HG02884 (cell line): Measurements from ENCODE around the gene TCEA2.

Experiments
- ATAC-seq: cut with Tn5 transposase; IDR thresholded peaks from one replicate; pipeline ENCODE4 v1.9.1; 2021; ENCODE audit warnings: mild to moderate bottlenecking, moderate library complexity; ENCODE audit not compliant: unreplicated experiment

TCEA2 gene

DNA sequence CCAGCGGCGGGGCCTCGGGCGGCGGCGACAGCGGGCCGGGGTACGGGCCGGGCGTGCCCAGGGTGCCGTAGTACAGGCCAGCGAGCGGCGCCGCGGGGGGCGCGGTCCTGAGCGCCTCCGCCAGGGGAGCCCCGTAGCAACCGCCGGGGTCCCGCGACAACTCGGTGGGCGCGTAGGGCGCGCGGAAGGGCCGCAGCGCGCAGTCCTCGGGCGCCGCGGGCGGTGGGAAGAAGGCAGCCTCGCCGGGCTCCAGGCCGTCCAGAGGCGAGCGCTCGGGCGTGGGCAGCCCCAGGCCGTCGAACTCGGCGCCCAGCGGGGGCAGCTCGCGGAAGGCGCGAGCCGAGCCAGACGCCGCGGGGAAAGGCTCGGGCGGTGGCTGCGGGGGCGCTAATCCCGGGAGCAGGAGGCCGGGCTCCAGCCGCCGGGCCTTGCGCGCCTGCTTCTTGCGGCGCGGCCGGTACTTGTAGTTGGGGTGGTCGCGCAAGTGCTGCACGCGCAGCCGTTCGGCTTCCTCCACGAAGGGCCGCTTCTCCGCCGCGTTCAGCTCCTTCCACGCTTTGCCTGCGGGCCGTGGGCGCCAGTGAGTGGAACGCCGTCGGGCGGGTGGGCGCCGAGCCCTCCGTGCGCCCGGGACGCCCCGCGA, 14.5 kb upstream of the TCEA2 start:
- ATAC-seq: no peak

- ATAC-seq: no peak
Measured at GRCh38 chr20:64049060-64049877, 13.7 kb upstream of the TCEA2 start, which contains the start of gene SOX18. Gene SOX18, minus strand, starts transcription at chr20:64049639. Its CDS starts 123 bp downstream, at chr20:64049516.

- no peak for ATAC-seq
Measured at GRCh38 chr20:64049878-64050260, 13.1 kb upstream of the TCEA2 start.

- ATAC-seq: no peak
Measured at GRCh38 chr20:64050261-64051032, 12.6 kb upstream of the TCEA2 start.

DNA sequence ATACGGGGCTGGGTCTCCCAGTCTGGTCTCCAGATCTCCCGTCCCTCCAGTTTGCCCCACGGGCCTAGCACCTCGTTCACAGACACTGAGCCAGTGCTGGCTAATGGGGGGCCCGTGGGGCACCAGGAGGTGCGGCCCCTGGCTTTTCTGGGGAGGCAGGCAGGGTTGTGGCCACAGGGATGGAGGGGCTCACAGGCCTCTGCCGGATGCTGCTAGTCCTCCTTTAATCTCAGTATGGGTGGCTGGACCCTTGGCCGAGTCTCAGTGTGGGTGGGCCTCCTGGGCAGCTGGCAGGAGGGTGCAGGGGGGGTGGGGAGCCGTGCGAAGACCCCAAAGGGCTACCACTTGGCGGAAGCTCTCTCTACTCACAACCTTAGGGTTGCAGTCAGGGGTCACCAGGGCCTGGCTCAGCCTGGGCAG, 12.0 kb upstream of the TCEA2 start:
- ATAC-seq: no peak

GRCh38 chr20:64051561-64052325, 11.3 kb upstream of the TCEA2 start:
- no peak for ATAC-seq

GRCh38 chr20:64052326-64052722, 10.7 kb upstream of the TCEA2 start:
- ATAC-seq: no peak

DNA sequence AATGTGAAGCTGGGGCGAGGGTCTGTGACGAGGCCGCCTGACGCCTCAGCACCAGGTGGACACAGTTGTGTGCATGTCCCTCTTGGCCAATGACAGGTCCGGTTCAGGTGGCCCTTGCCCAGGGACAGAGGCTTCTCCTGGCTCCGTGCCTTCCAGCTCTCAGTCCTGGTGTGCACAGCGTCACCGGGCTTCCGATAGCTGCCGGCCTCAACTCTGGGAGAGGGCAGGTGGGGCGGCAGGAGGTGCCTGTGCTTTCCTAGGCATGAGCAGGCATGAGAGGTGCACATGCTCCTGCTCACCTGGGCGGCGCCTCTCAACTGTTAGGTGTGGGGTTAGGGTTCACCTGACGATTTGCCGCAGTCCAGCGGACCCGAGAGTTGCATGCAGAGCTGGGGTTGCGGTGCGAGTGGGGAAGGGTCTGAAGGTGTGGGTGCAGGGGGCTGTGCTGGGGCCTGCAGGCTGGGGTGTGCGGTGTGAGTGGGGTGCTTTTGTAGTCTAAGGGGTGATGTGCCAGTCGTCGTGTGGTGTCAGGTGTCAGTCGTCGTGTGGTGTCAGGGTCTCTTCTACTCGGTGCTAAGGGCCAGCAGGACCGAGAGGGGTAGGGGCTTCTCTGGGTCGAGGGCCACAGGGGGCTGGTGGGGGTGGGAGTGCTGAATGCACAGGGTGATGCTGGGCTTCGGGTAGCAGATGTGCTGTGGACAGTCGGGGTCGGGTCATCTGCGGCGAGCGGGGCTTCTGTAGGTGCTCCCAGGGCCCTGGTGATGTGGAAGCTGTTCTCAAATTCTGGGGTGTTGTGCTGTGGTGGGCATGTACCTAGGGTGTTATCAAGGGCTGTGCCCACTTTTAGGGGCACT, 9.8 kb upstream of the TCEA2 start:
- no peak for ATAC-seq

DNA sequence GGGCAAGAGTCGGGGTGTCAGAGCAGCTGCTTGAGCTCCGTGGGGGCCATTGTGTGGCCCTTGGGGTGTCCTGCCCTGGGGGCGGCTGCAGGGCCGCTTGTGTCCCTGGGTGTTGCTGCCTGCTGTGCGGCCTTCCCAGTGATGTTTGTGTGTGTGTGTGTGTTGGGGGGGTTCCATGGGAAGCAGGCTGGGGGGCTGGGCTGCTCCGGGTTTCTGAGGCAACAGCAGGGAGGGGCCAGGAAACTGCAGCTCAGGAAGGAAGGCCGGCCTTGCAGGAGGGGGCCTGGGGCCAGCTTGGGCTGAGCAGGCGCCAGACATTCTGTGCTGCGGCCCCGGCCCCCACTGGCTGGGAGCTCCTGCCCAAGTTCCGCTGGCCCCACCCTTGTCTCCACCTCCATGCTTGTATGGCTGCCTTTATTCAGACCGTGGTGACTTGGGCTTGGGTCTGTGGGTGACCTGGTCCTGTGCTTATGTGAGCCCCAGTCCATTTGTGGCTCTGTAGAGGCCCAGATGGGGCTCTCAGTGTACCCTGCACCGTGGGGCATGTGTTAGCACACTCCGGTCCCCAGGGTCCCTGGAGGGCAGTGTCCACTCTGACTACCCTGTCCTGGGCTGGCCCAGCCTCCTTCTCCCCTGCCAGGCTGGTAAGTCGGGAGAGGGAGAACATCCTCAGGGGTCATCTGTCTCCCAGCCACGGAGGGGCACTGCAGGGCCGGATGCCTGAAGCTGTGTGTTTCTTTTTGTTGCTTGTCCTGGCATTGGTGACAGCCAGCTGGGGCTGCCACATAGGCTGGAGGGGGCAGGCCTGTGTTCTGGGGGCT, 8.9 kb upstream of the TCEA2 start:
- no peak for ATAC-seq

- ATAC-seq: no peak
Measured at GRCh38 chr20:64055396-64055892, 7.6 kb upstream of the TCEA2 start.

DNA sequence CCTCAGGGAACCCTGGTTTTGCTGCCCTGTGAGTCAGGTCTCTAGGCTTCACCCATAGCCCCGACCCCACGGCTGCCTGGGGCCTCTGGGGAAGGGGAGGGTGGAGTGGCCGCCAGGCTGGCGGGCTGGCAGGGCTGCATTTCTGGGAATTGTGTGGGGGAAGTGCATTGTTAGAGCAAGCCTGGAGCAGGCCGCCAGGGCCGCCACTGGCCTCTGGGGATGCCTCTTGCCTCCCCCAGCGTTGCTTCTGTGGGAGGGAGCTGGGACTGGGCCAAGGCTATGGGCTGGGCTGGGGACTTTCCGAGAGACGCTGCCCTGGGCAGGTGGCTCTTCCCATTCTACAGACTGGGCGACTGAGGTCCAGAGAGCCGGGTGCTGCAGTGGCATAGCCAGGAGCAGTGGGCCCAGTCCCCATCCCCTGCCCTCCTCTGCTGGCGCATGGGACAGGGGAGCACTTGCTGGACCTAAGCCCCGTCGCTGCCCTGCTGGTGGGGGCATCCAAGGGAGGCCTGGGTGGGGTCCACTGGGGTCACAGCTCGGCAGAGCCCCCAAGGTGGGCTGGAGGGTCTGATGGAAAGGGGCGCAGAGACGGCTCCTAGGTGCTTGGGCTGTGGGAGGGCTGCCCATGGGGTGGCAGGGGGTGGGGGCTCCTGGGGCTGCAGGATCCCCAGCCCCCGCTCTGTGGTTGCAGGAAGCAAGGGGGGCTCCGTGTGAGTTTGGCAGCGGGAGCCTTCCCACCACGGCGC, 6.9 kb upstream of the TCEA2 start:
- no peak for ATAC-seq

GRCh38 chr20:64056639-64056888, 6.4 kb upstream of the TCEA2 start:
- no peak for ATAC-seq

- no peak for ATAC-seq
Measured at GRCh38 chr20:64056889-64057627, 5.9 kb upstream of the TCEA2 start.

DNA sequence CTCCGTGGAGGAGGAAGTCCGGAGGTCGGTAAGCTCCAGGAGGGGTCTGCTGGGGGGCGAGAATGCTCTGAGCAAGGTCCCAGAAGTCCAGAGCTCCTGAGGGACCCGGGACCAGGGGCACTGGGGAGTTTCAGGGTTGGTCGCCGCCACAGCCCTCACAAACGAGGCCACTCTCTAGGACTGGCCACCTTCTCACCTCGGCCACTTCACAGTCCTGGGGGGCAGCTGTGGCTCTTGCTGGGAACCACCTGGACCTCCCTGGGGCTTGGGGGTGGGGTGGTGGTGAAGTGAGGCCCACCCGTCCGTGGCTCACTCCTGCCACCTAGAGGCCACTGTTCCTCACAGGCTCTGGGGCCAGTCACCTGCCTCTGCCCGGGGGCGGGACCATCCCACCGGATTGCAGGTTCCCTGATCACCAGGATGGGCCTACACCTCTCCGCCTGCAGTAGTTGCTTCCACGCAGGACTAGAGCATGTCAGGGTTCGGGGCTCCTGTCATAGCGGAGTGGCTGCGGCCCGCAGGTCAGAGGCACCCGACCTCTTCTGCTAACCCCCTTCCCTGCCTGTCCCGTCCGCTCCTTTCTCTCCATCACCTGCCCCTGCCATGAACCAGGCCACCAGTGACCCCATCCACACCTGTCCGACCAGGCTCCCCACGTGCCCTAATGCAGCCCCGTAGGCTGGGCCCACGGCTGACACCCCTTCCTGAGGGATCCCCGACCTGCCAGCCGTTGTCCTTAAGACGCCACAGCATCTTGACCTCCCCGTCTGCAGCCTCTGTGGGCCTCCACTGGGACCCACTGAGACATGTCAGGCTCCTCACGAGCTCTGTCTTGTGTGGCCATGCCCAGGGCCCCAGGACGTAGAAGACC, 5.1 kb upstream of the TCEA2 start:
- ATAC-seq: no peak

- ATAC-seq: no peak
Measured at GRCh38 chr20:64058536-64058935, 4.5 kb upstream of the TCEA2 start.

- no peak for ATAC-seq
Measured at GRCh38 chr20:64062276-64062595, 762 bp upstream of the TCEA2 start.
